SK-MEL-5 (cell line): Measurements from ENCODE around the gene TIMM23. TPM values are rescaled to one million over a fixed set of nuclear protein-coding genes. Genes with fewer than 3 reads are reported as not detected.
A peak's percentile ranks its signal among the peaks of the same experiment; 100 is the strongest.

Experiments
- DNase-seq: peaks from one replicate; pipeline ENCODE4 v3.0.0-alpha.2; 2016; ENCODE audit warnings: low read depth, low spot score
- in situ Hi-C: cut with HindIII; loops from 2 replicates; pipeline ENCODE4 v1.10.0; 2016; ENCODE audit warnings: low sequenced_read_pairs, high pct_unique_total_duplicates, low pct_unique_long_range_greater_than_20kb
- total RNA-seq: library from RNA; depleted of rRNA; stranded (reverse); fragments of >200 nt; shearing (Covaris generic); gene quantifications from 2 replicates; pipeline ENCODE4 v1.2.3, GENCODE V29; 2014

Gene TIMM23
- total RNA-seq, 1 experiment from 2014 or later: 73.9 TPM

DNA sequence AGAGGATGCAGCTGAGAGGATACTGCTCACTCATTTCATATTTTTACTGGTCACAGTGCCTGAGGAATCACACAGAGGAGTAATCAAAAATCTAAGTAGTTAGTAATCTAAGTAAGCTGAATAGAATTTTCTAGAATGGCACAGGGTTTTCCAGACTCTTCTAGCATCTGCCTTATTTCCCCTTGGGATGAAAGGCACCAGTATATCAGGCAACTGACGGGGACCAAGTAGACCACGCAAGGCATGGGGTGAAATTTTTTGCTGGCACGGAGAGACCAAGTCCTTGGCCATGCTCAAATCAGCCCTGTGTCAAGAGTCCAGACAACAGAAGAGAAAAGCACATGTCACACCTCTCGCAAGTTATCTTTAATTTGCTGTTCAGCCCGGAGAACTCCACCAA is 43.9 kb downstream of the TIMM23 start:
- DNase-seq: no peak
- in situ Hi-C loops: no loop called here

DNA sequence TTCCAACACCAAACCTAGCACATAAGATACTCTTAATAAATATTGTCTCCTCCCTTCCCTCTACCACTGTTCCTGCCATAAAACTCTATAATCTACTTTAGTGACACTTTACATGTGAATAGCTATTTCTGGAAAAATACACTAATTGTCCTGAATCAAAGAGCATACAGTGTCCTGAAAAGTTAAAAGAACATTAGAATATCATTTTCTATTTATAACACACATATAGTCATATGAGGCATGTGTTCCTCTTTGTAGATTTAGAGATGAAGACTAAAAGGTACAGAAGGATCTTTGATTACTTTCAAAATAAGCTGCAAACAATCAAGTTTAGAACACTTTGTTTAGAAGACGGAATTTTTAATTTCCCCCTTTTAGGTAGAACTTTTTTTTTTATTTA is 44.5 kb downstream of the TIMM23 start:
- in situ Hi-C loops: no loop called here
- DNase-seq: no peak

DNA sequence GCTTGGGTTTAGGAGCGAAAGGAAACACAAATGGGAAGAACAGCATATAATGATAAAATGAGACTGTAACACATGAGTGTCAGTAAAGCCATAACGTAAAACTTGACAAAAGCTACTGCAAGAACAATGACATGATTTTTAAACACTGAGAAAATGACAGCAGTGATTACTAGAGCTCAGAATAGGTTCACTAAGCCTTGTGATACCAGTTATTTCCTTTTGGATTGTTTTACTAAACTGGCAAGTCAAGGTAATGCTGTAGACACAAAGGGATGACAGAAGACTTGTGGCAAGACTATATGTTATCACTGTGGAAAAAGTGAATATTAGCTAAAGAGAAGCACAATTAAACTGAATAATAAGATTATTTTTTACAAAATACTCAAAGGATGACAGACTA is 45.4 kb downstream of the TIMM23 start:
- DNase-seq: no peak
- in situ Hi-C loops: no loop called here

DNA sequence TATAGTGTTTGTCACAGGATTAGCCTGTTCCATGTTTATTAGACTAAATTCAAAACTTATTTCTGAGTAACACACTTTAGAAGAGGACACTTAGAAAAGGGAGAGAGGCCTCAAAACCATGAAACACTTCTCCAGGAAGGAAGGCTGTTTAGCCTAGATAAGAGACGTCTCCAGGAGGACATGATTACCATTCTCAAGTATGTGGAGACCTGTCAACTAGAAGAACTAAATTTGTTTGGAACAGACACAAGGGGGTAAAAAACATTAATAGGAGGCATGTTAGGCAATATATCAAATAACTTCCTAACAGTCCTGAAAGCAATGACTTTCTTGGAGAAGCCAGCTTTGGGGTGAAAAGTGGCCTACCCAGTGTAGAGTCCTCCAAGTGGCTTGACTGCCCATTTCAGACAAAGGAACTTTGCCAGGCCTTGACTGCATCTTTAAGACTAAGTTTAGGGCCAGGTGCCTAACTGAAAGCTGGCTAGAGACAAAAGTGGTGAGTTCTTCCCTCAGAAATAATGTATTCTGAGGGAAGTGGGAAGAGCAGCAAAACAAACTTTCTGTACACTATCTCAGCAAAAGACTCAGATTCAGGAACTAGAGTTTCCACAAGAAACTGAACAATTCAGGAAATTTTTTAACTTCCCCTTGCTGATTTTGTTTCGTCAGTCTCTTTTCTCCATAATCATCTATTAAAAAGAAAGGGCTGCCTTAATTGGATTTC is 46.3 kb downstream of the TIMM23 start:
- DNase-seq: no peak
- in situ Hi-C loops: no loop called here

DNA sequence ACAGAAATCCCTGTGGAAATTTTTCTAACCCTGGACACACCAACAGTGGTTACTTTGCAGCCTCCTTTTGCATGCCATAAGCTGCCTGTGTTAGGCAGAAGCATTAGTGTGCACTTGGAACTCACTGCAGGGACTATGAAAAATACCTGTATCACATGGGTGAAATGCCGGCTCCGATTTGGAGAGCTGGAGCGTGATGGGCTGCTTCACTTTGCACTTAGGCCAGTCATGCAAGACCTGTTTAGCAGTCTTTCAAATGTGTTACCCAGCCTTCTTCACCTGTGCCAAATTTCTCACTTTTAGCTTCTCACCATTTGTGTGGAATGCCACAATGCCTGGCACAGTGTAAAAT is 46.9 kb downstream of the TIMM23 start:
- in situ Hi-C loops: no loop called here
- no peak for DNase-seq

DNA sequence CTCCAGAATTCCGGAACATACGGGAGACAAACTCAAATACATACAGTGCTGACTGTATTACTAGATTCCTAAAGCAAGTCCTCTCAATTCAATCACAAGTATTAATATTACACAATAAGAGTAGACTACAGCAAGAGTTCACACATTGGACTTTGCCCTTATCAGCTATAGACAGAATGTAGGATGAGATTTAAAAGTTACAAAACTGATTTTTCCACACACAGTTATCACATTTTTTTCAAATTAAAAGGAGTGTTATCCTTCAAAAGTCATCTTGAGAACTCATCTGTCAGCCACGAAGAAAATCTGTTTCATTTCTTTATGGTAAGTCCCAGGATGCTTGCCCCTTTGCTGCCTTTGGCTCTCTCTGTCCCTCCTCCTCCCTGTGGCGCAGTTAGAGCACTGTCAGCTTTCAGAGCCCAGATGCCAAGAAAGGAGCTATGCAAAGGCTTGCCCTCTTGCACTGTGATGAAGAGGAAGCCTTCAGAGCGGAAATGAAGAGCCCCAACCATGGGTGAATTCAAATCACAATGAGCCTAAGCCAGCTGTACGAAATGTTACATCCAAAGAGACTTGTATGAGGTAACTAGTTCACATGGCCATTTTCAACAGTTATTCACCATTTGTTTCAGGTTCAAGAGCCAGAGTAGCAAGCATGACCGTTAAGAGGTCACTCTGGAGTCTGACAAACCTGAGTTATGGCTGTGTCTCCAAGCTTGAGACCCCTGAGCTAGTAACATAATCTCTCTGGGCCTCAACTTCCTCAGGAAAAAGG is 47.5 kb downstream of the TIMM23 start:
- in situ Hi-C loops: no loop called here

DNA sequence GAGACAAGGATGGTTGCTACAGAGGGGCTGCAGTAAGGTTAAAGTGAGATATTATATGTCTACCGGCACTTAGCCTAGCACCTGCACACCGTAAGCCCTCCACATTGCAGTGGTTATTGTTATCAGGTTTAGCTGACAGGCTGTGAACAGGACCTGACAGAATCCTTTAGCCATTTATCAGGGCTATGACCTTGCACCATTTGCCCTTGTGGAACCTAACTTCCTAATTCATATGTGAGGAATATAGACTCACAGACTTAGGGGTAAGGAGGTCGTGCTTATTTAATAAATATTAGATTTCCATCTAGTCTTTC is 48.0 kb downstream of the TIMM23 start:
- in situ Hi-C loops: no loop called here
- no peak for DNase-seq

More for the DNA sequence above, 47.5 kb downstream of the TIMM23 start:
- no peak for DNase-seq

DNA sequence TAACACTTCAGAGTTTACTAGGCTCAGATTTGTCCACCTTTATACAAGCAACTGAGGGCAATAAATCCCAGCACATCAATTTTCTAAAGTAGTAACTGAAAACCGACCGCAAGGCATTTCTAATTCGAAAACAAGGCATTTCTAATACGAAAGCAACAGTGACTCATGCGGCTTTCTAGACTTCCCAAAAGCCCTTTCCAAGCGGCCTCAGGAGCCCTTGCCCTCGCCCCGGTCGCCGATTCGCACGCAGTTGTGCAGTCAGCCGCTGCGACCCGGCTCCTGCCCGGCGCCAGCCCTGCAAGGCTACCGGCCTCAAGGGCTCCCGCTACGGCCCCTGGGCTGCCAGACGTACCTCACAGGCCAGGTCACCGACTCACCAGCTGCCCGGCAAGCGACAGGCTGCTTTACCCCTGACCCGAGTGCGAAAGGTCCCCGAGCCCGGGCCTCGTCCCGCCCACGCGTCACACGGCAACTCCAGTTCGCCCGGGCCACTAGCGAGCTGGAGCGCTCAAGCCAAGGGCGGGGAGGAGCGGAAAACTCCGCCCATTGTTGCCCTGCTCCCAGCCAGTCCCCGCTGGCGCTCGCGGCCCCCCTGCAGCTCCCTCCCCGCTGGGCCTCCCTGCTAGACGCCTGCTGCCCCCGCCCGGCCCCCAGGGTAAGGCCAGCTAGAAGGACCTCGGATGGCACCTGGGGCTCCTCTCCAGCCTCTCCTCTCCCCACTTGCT is 50.9 kb downstream of the TIMM23 start:
- in situ Hi-C loops: no loop called here
- peak; percentile 87 for DNase-seq

DNA sequence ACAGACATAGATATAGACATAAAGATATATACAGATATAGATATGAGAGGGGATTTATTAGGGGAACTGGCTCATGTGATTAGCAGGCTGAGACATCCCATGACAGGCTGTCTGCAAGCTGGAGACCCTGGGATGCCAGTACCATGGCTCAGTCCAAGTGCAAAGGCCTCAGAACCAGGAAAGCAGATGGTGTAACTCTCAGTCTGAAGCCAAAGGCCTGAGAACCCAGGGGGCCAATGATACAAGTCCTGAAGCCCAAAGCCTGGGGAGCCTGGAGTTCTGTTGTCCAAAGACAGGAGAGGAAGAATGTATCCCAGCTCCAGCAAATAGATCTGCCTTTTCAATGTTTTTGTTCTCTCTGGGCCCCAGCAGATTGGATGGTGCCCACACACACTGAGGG is 52.7 kb downstream of the TIMM23 start:
- no peak for DNase-seq
- in situ Hi-C loops: no loop called here

DNA sequence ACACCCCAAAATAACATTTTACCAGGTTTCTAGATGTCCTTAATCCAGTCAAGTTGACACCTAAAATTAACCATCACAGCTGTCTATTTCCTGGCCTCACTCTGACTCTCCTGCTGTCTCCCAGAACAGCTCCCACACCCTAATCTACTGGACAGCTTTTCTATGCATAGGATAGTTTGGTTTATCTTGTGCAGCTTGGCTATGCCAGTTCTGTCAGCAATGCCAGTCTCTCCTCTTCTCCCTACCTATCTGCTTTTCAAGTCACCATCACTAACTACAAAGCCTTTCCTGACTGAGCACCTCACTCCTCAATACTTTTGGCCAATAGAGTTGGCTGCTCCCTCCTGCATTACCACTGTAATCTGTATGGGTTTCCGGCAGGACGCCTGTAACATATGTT is 53.1 kb downstream of the TIMM23 start:
- in situ Hi-C loops: no loop called here
- DNase-seq: no peak

DNA sequence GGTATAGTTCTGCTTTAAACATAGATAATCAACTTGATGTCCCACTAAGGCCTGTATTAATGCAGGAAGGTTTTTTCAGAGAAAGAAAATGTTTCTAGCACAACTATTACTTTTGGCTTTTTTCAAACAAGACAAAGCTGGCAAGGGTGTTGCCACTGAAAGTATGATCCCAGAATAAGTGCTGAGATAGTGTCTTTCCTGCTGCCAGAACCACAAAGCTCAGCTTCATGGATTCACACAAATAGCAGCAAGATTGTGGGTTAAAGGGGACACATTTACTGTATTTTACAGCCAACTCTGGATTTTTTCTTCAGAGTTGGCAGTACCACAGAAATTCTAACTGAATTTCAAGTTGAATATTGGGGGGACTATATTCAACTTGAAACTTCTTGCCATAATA is 53.8 kb downstream of the TIMM23 start:
- DNase-seq: no peak
- in situ Hi-C loops: no loop called here

DNA sequence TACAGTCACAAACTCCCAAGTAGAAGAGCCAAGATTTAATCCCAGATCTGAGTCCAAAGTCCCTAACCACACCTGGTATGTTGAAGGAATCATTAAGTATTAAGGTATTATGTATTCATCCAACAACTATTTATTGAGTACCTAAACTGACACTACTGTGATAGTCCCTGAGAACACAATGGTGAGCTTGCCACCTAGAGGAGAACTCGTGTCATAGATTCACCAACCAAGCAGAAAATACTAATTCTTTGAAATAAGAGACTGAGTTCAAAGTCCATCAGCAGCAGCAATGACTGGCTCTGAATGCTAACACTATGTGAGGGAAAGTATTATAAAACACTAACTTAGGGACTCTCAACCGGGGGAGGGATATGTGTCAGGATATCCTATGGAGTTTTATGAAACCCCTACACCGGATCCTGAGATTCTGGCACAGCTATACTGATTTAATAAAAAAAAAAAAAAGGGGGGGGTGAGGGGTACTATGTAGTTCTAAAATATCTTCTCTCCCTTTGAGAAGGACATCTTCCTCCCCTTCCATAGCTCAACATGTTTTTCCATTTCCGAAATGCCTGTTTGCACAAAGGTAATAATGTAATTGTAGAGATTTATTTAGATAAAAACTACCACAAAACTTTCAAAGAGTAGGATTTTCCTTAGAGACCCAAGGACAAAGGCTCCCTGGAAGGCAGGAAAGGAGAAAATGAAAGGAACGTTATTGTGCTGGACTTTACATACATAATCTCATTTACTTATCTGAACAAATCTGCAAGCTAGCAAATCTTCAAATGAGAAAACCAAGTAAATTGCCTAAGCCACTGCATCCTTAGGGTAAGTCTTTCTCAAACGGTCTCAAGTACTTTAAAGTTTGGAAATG is 56.5 kb downstream of the TIMM23 start:
- in situ Hi-C loops: no loop called here
- peak; percentile 64 for DNase-seq

DNA sequence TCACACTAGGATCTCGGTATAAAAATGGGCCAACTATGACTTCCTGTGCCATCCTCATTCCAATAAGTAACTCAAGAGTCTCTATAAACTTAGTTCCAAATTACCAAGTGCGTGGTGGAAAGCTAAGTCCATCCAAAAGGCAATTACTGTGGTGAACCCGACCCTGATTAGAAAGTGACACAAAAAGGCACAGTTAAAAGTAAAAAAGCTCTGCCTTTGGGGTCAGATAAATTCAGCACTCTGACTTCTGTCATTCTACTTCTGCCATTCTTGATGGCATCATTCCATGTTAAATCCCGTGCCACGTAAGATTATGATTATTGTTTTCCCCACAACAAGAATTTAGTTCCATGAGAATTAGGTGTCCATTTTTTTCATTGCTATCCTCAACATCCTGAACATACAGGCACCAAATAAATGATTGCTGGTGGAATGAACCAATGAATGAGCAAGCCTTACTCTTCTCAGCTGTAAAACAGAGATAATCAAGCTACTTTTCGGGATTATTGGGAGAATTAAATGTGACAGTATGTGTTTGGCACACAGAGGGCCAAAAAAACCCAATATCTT is 57.3 kb downstream of the TIMM23 start:
- in situ Hi-C loops: no loop called here
- no peak for DNase-seq

DNA sequence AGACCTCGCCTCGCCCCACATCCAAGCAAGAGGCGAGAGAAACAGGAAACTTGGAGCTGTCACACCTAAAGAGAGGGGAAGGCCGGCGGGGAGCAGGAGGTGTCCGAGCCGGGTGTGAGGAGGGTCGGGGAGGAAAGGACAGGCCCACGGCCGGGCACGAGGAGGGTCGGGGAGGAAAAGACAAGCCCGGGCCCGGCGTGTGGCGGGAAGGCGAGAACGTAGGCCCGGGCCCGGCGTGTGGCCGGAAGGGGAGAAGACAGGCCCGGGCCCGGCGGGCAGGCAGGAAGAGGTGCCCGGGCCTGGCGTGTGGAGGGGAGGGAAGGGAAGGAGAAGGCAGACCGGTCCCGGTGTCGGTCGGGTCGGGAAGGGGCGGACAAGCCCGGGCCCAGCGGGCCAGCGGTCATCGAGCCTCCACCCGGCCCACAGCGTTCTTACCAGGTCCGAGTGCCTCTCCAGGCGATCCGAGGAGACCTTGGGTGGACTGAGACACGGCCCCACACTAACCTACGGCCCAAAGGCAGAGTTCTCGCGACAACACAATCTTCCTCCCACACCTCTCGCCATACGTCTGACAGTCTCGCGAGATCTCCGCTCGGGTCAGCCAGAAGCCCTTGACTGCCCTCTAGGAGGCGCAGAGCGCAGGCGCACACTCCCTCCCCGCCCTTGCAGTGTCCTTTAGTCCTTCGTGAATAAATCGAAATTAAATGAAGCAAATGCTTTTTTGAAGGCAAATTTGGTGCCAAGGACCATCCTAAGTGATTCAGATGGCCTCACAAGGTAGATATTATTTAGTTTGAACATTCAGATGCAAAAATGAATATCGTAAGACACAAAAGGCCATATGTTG is 58.0 kb downstream of the TIMM23 start, which contains the start of gene NCOA4:
Gene NCOA4, minus strand, starts transcription at position 533 of the 847 bp plus-strand sequence. CDS start 13,943 bp downstream, outside the sequence.
- in situ Hi-C loops: no loop called here
- DNase-seq: peak; percentile 96

DNA sequence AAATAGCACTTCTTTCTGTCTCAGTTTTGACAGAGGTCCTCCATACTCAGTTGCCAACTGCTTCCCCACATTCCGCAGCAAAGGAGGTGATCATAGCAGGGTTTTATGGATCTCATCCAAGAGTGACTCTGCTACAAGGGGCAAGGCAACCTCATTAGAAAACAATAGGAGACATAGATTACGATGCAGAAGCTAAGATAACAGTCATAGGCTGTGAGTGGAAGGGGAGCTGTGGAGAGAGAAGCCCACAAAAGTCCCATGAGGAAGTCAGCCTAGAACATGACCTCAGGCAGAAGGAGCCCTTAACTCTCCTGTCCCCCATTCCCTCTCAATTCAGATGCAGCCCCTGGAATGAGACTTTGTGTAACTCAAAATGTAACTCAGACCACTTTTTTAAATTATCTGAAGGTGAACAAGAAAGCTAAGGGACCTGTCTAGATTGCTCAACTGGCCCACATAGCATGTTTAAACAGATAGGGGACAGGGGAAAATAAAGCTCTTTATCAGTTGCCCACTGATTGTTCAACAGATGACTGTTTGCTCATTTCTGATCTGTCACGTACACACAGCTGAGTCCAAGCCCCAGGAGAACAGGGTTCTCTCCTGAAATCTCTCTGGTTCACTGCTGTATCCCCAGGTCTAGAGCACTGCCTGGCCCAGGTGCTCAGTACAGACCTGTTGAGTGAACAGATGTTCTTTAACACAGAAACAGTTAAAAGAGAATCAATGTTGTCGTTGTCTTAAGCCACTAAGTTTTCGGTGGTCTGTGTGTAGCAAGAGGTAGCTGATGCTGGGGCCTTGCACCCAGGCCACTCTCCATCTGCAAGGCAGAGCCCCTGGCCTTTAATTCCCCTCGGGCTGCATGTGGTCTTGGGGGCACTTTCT is 59.6 kb downstream of the TIMM23 start:
- in situ Hi-C loops: no loop called here
- DNase-seq: no peak

DNA sequence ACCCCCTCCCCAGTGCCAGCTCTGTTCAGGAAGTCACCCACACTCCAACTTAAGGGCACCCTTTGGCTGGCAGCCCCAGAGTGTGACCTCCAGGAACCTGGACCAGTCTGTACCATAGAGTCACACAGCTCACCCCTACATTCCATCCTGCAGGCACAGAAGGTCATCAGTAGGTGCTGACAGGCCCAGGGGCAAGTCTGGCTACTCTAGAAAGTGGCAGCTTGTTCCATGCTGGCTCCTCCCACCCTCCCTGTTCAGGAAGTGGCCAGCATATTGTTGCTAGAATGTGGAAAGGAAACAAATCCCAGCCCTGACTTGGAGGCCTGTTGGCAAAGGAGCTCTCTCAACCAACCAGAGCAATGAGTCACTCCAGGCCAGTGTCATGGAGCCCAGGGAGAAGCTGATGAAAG is 61.3 kb downstream of the TIMM23 start:
- DNase-seq: peak; percentile 32
- in situ Hi-C loops: no loop called here
